Measurements from ENCODE around the gene FAM219A.

DNA sequence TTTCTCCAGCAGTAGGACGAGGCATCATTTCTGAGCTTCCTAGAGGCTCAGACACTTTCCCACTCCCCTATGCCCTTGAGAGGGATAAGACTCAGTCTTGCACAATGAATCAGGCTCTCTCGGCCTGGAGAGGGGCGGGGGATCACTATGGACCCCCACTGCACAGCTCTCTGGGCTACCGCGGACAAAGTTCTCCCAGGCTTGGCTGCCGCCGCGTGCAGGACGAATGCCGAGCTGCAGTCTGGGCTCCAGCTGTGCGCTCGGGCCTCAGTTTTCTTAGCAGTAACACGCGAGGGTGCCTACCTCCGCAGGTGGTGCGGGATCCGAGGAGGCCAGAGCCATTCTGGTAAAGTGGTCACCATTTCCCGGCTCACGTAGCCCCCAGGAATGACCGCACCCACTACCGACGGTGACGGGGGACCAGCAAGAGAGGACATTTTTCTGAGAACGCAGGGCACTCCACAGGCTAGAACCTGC lies 78.3 kb downstream of the FAM219A start:
- TF ChIP-seq, protein P1, sequence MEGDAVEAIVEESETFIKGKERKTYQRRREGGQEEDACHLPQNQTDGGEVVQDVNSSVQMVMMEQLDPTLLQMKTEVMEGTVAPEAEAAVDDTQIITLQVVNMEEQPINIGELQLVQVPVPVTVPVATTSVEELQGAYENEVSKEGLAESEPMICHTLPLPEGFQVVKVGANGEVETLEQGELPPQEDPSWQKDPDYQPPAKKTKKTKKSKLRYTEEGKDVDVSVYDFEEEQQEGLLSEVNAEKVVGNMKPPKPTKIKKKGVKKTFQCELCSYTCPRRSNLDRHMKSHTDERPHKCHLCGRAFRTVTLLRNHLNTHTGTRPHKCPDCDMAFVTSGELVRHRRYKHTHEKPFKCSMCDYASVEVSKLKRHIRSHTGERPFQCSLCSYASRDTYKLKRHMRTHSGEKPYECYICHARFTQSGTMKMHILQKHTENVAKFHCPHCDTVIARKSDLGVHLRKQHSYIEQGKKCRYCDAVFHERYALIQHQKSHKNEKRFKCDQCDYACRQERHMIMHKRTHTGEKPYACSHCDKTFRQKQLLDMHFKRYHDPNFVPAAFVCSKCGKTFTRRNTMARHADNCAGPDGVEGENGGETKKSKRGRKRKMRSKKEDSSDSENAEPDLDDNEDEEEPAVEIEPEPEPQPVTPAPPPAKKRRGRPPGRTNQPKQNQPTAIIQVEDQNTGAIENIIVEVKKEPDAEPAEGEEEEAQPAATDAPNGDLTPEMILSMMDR (tag by site-specific recombination; IDR thresholded peaks at IDR 0.05) = no peak
- TF ChIP-seq, protein P2, sequence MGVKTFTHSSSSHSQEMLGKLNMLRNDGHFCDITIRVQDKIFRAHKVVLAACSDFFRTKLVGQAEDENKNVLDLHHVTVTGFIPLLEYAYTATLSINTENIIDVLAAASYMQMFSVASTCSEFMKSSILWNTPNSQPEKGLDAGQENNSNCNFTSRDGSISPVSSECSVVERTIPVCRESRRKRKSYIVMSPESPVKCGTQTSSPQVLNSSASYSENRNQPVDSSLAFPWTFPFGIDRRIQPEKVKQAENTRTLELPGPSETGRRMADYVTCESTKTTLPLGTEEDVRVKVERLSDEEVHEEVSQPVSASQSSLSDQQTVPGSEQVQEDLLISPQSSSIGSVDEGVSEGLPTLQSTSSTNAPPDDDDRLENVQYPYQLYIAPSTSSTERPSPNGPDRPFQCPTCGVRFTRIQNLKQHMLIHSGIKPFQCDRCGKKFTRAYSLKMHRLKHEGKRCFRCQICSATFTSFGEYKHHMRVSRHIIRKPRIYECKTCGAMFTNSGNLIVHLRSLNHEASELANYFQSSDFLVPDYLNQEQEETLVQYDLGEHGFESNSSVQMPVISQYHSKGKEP (tag by site-specific recombination; IDR thresholded peaks at IDR 0.05) = no peak
- no peak for TF ChIP-seq ZNF76 (tag by site-specific recombination; IDR thresholded peaks at IDR 0.05; ENCODE audit: borderline replicate concordance, low read depth)

Data from HEK293 (cell line).